Measurements from ENCODE around the gene POLL. TPM values are rescaled to one million over a fixed set of nuclear protein-coding genes. Genes with fewer than 3 reads are reported as not detected.

The POLL gene
- total and polyA plus RNA-seq, 8 donors, result 18.2 to 81.1 (median 30.6) TPM

DNA sequence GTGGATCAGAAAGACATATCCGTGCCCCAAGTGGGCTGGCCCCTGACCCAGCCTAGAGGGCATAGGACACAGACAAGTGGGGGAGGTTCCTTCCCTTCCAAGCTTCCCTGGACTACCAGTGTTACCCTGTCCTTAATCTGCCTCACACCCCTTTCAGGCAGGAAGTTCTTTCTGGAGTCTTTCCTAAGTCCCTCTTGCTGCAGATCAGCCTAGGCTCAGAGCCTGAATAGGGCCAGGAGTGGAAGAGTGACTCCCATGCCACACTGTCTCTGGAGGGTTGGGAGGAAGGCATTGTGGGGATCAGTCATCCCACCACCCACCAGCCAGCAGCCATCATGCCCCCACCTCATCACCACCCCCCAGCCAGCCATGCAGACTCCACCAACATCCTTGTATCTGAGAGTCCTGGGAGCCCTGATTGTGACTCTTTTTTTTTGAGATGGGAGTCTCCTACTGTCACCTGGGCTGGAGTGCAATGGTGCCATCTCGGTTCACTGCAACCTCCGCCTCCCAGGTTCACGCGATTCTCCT lies 22.6 kb downstream of the POLL start:
- H3K4me1 ChIP-seq, result peaks cover 7% of the 10 kb centered on the region in 3 donors
- no peaks in the 10 kb centered on the region for H3K9me3 ChIP-seq
- peaks cover 0 to 18% (median 2%) of the 10 kb centered on the region in 4 donors for H3K27me3 ChIP-seq
- H3K27ac ChIP-seq, result no peak overlapping the region
- 73 to 76% methylated on average over 5 of the region's 5 CpGs for WGBS, 2 donors
- H3K4me3 ChIP-seq, result no peak overlapping the region
- intact Hi-C loops (cut with DNase I), result loop anchor here in 1 of 3 donors (5.0 kb wide), 1 partner anchor 353 kb away; no protein-coding TSS in a partner anchor
- DNase-seq (peak in 2 of 6 donors; percentile 3 to 4), FAIRE-seq (no peak), ATAC-seq (no peak)
- TF ChIP-seq, protein P1, sequence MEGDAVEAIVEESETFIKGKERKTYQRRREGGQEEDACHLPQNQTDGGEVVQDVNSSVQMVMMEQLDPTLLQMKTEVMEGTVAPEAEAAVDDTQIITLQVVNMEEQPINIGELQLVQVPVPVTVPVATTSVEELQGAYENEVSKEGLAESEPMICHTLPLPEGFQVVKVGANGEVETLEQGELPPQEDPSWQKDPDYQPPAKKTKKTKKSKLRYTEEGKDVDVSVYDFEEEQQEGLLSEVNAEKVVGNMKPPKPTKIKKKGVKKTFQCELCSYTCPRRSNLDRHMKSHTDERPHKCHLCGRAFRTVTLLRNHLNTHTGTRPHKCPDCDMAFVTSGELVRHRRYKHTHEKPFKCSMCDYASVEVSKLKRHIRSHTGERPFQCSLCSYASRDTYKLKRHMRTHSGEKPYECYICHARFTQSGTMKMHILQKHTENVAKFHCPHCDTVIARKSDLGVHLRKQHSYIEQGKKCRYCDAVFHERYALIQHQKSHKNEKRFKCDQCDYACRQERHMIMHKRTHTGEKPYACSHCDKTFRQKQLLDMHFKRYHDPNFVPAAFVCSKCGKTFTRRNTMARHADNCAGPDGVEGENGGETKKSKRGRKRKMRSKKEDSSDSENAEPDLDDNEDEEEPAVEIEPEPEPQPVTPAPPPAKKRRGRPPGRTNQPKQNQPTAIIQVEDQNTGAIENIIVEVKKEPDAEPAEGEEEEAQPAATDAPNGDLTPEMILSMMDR (IDR thresholded peaks at IDR 0.05), result no peak
- H3K36me3 ChIP-seq, result no peaks in the 10 kb centered on the region

DNA sequence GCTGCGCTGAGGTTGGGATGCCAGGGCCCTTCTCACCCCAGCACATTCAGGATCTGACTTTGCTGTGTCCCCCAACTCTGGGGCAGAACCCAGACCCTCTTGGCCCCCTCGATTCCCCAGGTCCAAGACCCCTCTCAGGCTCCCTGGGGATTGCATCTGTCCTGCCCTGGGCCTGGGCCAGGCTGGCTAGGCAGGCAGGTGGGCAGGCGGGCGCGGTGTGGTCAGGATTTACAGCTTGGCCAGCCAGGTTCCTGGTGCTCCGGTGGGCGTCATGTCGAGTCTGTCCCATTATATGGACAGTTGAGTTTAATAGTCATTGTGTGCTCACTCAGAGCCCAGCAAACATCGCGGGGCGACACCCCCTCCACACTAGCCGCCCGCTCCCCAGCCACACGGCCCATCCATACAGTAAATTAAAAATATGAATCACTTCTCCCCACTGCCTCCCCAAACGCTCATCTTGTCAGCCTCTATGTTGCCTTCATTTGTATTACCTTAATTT lies 23.5 kb downstream of the POLL start:
- Histone ChIP-seq H3K9me3 (no peaks in the 10 kb centered on the region), H3K27ac (no peak overlapping the region), H3K36me3 (no peaks in the 10 kb centered on the region), H3K27me3 (peaks cover 0 to 18% (median 2%) of the 10 kb centered on the region in 4 donors), H3K4me1 (peaks cover 1 to 2% (median 2%) of the 10 kb centered on the region in 3 donors), H3K4me3 (no peak overlapping the region)
- WGBS, 2 donors, result 73 to 79% methylated on average over 15 of the region's 15 CpGs
- TF ChIP-seq, protein P1 (IDR thresholded peaks at IDR 0.05), result no peak
- DNase-seq, result peak in 1 of 6 donors; percentile 5
- intact Hi-C loops (cut with DNase I), result no loop called here
- ATAC-seq, result no peak
- FAIRE-seq, result no peak

DNA sequence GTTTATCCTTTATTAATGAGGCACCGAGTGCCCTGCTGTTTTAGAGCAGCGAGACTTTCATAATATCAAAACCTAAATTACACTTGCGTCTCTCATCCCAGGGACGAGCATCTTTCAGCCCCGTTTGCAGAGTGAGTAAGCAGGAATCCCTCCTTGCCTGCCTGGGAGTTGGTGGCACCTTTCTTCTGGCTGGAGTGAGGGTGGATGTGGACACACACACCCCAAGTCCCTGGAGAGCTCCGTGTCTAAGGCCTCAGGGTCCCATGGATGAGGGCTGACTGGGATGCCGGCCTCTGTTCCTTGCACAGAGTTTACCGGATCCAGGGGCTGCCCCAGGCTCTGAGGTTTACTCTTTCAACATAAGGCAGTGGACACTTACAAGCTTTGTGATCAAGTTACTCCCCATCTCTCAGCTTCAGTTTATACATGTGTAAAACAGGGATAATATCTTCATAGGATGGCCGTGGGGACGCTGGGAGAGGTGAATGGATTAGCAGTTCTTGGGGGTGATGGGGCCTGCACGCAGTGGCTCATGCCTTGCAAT lies 24.5 kb downstream of the POLL start:
- Histone ChIP-seq H3K27ac (no peak overlapping the region), H3K9me3 (no peaks in the 10 kb centered on the region), H3K4me3 (no peak overlapping the region), H3K27me3 (peaks cover 0 to 15% (median 2%) of the 10 kb centered on the region in 4 donors), H3K36me3 (no peaks in the 10 kb centered on the region), H3K4me1 (no peaks in the 10 kb centered on the region)
- DNase-seq (peak in 1 of 6 donors; percentile 2), ATAC-seq (no peak), FAIRE-seq (no peak)
- WGBS, 2 donors, result 46 to 59% methylated on average over 11 of the region's 11 CpGs
- TF ChIP-seq, protein P1 (IDR thresholded peaks at IDR 0.05), result no peak
- intact Hi-C loops (cut with DNase I), result no loop called here

DNA sequence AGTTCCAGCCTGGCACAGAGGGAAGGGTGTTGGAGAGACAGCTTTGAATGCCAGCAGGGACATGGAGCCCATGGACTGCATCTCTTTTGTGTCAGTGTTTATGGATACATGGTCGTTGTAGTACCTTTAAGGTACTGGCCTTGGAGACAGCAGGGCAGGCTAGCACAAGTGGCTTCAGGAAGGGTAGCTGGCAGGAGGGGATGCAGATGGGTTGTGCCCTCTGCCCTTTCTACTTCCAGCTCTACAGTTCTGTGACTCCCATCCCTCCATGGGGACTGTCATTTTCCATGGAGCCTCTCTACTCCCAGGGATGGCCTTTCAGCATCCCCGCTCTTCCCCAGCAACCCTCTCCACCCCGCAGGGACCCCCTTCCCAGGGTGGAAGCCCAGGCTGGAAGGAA lies 25.1 kb downstream of the POLL start:
- no peak overlapping the region for H3K27ac ChIP-seq
- no peaks in the 10 kb centered on the region for H3K36me3 ChIP-seq
- intact Hi-C loops (cut with DNase I), result no loop called here
- no peaks in the 10 kb centered on the region for H3K9me3 ChIP-seq
- H3K27me3 ChIP-seq, result peaks cover 0 to 14% (median 2%) of the 10 kb centered on the region in 4 donors
- ATAC-seq, result no peak
- WGBS, 2 donors, result 51 to 53% methylated on average over 3 of the region's 3 CpGs
- DNase-seq, result peak in 1 of 6 donors; percentile 2
- FAIRE-seq, result no peak
- H3K4me3 ChIP-seq, result no peak overlapping the region
- H3K4me1 ChIP-seq, result no peaks in the 10 kb centered on the region
- TF ChIP-seq, protein P1 (IDR thresholded peaks at IDR 0.05), result no peak

DNA sequence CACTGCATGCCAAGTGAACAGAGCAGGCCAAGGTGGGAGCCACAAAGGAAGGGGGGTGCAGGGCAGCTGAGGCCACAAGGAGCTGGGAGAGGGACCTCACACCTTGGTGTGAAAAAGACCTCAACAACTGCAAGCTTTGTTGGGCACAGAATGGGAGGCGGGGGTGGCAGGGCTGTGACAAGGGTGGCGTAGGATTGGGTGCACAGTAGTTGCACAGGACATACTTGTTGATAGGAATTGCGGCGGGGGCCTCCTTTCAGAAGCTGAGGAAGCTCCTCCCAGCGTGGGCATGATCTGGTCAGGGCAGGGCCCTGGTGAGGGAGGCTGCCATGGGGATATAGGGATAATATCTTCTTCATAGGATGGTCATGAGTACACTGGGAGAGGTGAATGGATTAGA lies 25.8 kb downstream of the POLL start:
- Histone ChIP-seq H3K9me3 (no peaks in the 10 kb centered on the region), H3K36me3 (no peaks in the 10 kb centered on the region), H3K27ac (no peak overlapping the region), H3K4me1 (no peaks in the 10 kb centered on the region), H3K27me3 (peaks cover 0 to 8% (median 2%) of the 10 kb centered on the region in 4 donors), H3K4me3 (no peak overlapping the region)
- intact Hi-C loops (cut with DNase I), result no loop called here
- 67 to 69% methylated on average over 5 of the region's 5 CpGs for WGBS, 2 donors
- ATAC-seq, result no peak
- DNase-seq, result no peak
- TF ChIP-seq, protein P1 (IDR thresholded peaks at IDR 0.05), result no peak
- FAIRE-seq, result no peak

Measured in pancreas (tissue), 10 donors.